Loucy (cell line): Measurements from ENCODE around the gene MYO1A.

Experiments
- H2AFZ ChIP-seq: fragments of 200-600 bp; sonication (generic); 2 replicates; pipeline ENCODE4 v1.6.0; 2016; ENCODE audit warnings: antibody characterized with exemption, mild to moderate bottlenecking, low read length, moderate library complexity
- H3F3A ChIP-seq: fragments of 200-600 bp; 2 replicates; pipeline ENCODE4 v1.6.0; 2016; ENCODE audit warnings: antibody characterized with exemption, low read depth, mild to moderate bottlenecking
- H3K27me3 ChIP-seq: fragments of 200-600 bp; sonication (generic); 2 replicates; pipeline ENCODE4 v1.6.1; 2014; ENCODE audit warnings: low read length, mild to moderate bottlenecking; ENCODE audit not compliant: insufficient read depth, poor library complexity, severe bottlenecking
- H3K36me3 ChIP-seq: fragments of 200-600 bp; sonication (generic); 2 replicates; pipeline ENCODE4 v1.6.1; 2016; ENCODE audit warnings: low read length; ENCODE audit not compliant: insufficient read depth
- H3K4me1 ChIP-seq: fragments of 200-600 bp; sonication (generic); 2 replicates; pipeline ENCODE4 v1.5.1; 2014; ENCODE audit warnings: low read length, mild to moderate bottlenecking; ENCODE audit not compliant: insufficient read depth, poor library complexity, severe bottlenecking
- H3K4me2 ChIP-seq: fragments of 200-600 bp; sonication (generic); 2 replicates; pipeline ENCODE4 v1.6.0; 2014; ENCODE audit warnings: antibody characterized with exemption, low read length, low read depth, mild to moderate bottlenecking; ENCODE audit not compliant: poor library complexity, severe bottlenecking
- H3K4me3 ChIP-seq: fragments of 200-600 bp; sonication (generic); 2 replicates; pipeline ENCODE4 v1.5.1; 2014; ENCODE audit warnings: low read length, mild to moderate bottlenecking, mixed read lengths; ENCODE audit not compliant: poor library complexity, severe bottlenecking
- H3K79me2 ChIP-seq: fragments of 200-600 bp; sonication (generic); 2 replicates; pipeline ENCODE4 v1.6.1; 2014; ENCODE audit warnings: low read length; ENCODE audit not compliant: insufficient read depth
- H3K9ac ChIP-seq: fragments of 200-600 bp; sonication (generic); 2 replicates; pipeline ENCODE4 v1.6.0; 2014; ENCODE audit warnings: mild to moderate bottlenecking, low read depth, low read length, moderate library complexity; ENCODE audit not compliant: poor library complexity, severe bottlenecking
- H3K9me2 ChIP-seq: fragments of 200-600 bp; sonication (generic); replicated peaks from 2 replicates; pipeline ENCODE4 v1.6.1; 2016; ENCODE audit warnings: low read depth, low read length, mixed read lengths
- H3K9me3 ChIP-seq: fragments of 200-600 bp; sonication (generic); 2 replicates; pipeline ENCODE4 v1.6.1; 2014; ENCODE audit warnings: mild to moderate bottlenecking, antibody characterized with exemption, low read length, low read depth; ENCODE audit not compliant: insufficient read depth
- H4K20me1 ChIP-seq: fragments of 200-600 bp; sonication (generic); 2 replicates; pipeline ENCODE4 v1.6.0; 2014; ENCODE audit warnings: antibody characterized with exemption, low read length, mild to moderate bottlenecking; ENCODE audit not compliant: insufficient read depth, poor library complexity, severe bottlenecking
- CTCF ChIP-seq: fragments of 200-600 bp; sonication (generic); conservative IDR thresholded peaks from 2 replicates; pipeline ENCODE4 v1.5.1; 2014; ENCODE audit warnings: mild to moderate bottlenecking, antibody characterized with exemption, low read length
- EZH2phosphoT487 ChIP-seq: fragments of 200-600 bp; IDR thresholded peaks from 2 replicates; pipeline ENCODE4 v1.6.1; 2018; ENCODE audit warnings: antibody characterized with exemption, mild to moderate bottlenecking, moderate library complexity, borderline replicate concordance

The MYO1A gene

GRCh38 chr12:57095440-57095839 lies 45.5 kb upstream of the MYO1A start:
- Histone ChIP-seq H3F3A (peaks cover 3% of the 10 kb centered on the region; the same call in 1 of the 2 replicates), H3K79me2 (peaks cover 14% of the 10 kb centered on the region), H3K4me1 (peaks cover 13% of the 10 kb centered on the region), H3K9me2 (no peaks in the 10 kb centered on the region), H3K4me2 (no peak overlapping the region), H3K4me3 (no peak overlapping the region), H3K27me3 (no peaks in the 10 kb centered on the region), H3K9ac (peak overlapping the region; percentile 34), H3K9me3 (no peaks in the 10 kb centered on the region), H3K36me3 (peaks cover 5% of the 10 kb centered on the region; the same call in 1 of the 2 replicates), H2AFZ (no peak overlapping the region), H4K20me1 (peaks cover 10% of the 10 kb centered on the region)
- TF ChIP-seq CTCF (no peak), EZH2phosphoT487 (no peak)

GRCh38 chr12:57094208-57095160 lies 44.6 kb upstream of the MYO1A start:
- Histone ChIP-seq H4K20me1 (peaks cover 10% of the 10 kb centered on the region), H3K4me1 (peaks cover 19% of the 10 kb centered on the region), H3K36me3 (peaks cover 5% of the 10 kb centered on the region; the same call in 1 of the 2 replicates), H3F3A (peaks cover 3% of the 10 kb centered on the region; the same call in 1 of the 2 replicates), H3K4me3 (no peak overlapping the region), H3K4me2 (no peak overlapping the region), H3K27me3 (no peaks in the 10 kb centered on the region), H2AFZ (no peak overlapping the region), H3K9me2 (no peaks in the 10 kb centered on the region), H3K79me2 (peaks cover 21% of the 10 kb centered on the region), H3K9ac (no peak overlapping the region), H3K9me3 (no peaks in the 10 kb centered on the region)
- no peak for TF ChIP-seq CTCF
- TF ChIP-seq EZH2phosphoT487: no peak

GRCh38 chr12:57093415-57094207 lies 43.7 kb upstream of the MYO1A start:
- H3K4me1 ChIP-seq: peaks cover 15% of the 10 kb centered on the region
- H3K9me3 ChIP-seq: no peaks in the 10 kb centered on the region
- H3K9me2 ChIP-seq: no peaks in the 10 kb centered on the region
- no peak overlapping the region for H3K4me2 ChIP-seq
- H3K27me3 ChIP-seq: no peaks in the 10 kb centered on the region
- peaks cover 3% of the 10 kb centered on the region; the same call in 1 of the 2 replicates for H3F3A ChIP-seq
- H4K20me1 ChIP-seq: peaks cover 10% of the 10 kb centered on the region
- H3K4me3 ChIP-seq: no peak overlapping the region
- H2AFZ ChIP-seq: no peak overlapping the region
- peaks cover 5% of the 10 kb centered on the region; the same call in 1 of the 2 replicates for H3K36me3 ChIP-seq
- no peak overlapping the region for H3K9ac ChIP-seq
- H3K79me2 ChIP-seq: peaks cover 24% of the 10 kb centered on the region
- peak; percentile 79 for TF ChIP-seq CTCF
- no peak for TF ChIP-seq EZH2phosphoT487
